Liver (tissue), 9 donors: ENCODE data around the gene FBXL13. TPM values are rescaled to one million over a fixed set of nuclear protein-coding genes. Genes with fewer than 3 reads are reported as not detected.

Experiments
- DNase-seq: peaks from one replicate; pipeline ENCODE4 v3.0.0-alpha.2; 2017; ENCODE audit warnings: low spot score
- H3K27ac ChIP-seq, 2 donors: one replicate each; pipeline ENCODE4 v1.7.0; 2013; ENCODE audit warnings: inconsistent platforms in 2 of 2, low read length in 2 of 2, control low read depth in 1 of 2, low read depth in 1 of 2, mild to moderate bottlenecking in 1 of 2
- H3K27me3 ChIP-seq, 4 donors: one replicate each; pipeline versions ENCODE4 v1.6.1 to v1.7.0; 2013; ENCODE audit warnings: low read length in 3 of 4, inconsistent platforms in 1 of 4, mild to moderate bottlenecking in 1 of 4, moderate library complexity in 1 of 4; ENCODE audit not compliant: control insufficient read depth in 4 of 4, insufficient read depth in 4 of 4
- H3K36me3 ChIP-seq, 4 donors: one replicate each; pipeline versions ENCODE4 v1.6.1 to v1.7.0; 2013; ENCODE audit warnings: low read length in 3 of 4, mild to moderate bottlenecking in 3 of 4, low read depth in 1 of 4, moderate library complexity in 1 of 4; ENCODE audit not compliant: control insufficient read depth in 4 of 4, insufficient read depth in 3 of 4
- H3K4me1 ChIP-seq, 4 donors: one replicate each; pipeline versions ENCODE4 v1.6.1 to v1.7.0; 2013; ENCODE audit warnings: low read length in 3 of 4, mild to moderate bottlenecking in 3 of 4, moderate library complexity in 1 of 4; ENCODE audit not compliant: control insufficient read depth in 4 of 4, insufficient read depth in 4 of 4
- H3K4me3 ChIP-seq, 3 donors: one replicate each; pipeline versions ENCODE4 v1.6.1 to v1.7.0; 2013; ENCODE audit warnings: low read length in 3 of 3, control low read depth in 1 of 3, low read depth in 1 of 3, mild to moderate bottlenecking in 1 of 3
- H3K9ac ChIP-seq, 2 donors: one replicate each; pipeline ENCODE4 v1.7.0; 2013; ENCODE audit warnings: low read length in 2 of 2, mild to moderate bottlenecking in 2 of 2, moderate library complexity in 2 of 2, control low read depth in 1 of 2, low read depth in 1 of 2
- H3K9me3 ChIP-seq, 4 donors: one replicate each; pipeline versions ENCODE4 v1.6.1 to v1.7.0; 2013; ENCODE audit warnings: low read length in 3 of 4; ENCODE audit not compliant: control insufficient read depth in 4 of 4
- ATF3 ChIP-seq: IDR thresholded peaks from 2 replicates; pipeline ENCODE4 v1.6.1; 2016; ENCODE audit warnings: antibody characterized with exemption
- CTCF ChIP-seq: fragments of 150-350 bp; IDR thresholded peaks from 2 replicates; pipeline ENCODE4 v1.5.1; 2017; ENCODE audit warnings: improper control_type of control experiment, low read depth, low read length; ENCODE audit not compliant: missing input control
- FOXA1 ChIP-seq: IDR thresholded peaks from 2 replicates; pipeline ENCODE4 v1.6.1; 2016; ENCODE audit warnings: antibody characterized with exemption
- FOXA2 ChIP-seq: IDR thresholded peaks from 2 replicates; pipeline ENCODE4 v1.6.1; 2016; ENCODE audit warnings: antibody characterized with exemption
- HNF4A ChIP-seq, 2 donors: conservative IDR thresholded peaks; 2 replicates each; pipeline ENCODE4 v1.6.1; 2016; ENCODE audit warnings: antibody characterized with exemption in 2 of 2, mild to moderate bottlenecking in 2 of 2
- HNF4G ChIP-seq: IDR thresholded peaks from 2 replicates; pipeline ENCODE4 v1.6.1; 2016; ENCODE audit warnings: antibody characterized with exemption
- JUND ChIP-seq, 2 donors: IDR thresholded peaks; 2 replicates each; pipeline ENCODE4 v1.6.1; 2016; ENCODE audit warnings: antibody characterized with exemption in 2 of 2
- MAX ChIP-seq: IDR thresholded peaks from 2 replicates; pipeline ENCODE4 v1.6.1; 2016; ENCODE audit warnings: antibody characterized with exemption
- NR2F2 ChIP-seq: IDR thresholded peaks from 2 replicates; pipeline ENCODE4 v1.6.1; 2016; ENCODE audit warnings: antibody characterized with exemption
- REST ChIP-seq: IDR thresholded peaks from 2 replicates; pipeline ENCODE4 v1.6.1; 2016; ENCODE audit warnings: antibody characterized with exemption, mild to moderate bottlenecking
- SP1 ChIP-seq: IDR thresholded peaks from 2 replicates; pipeline ENCODE4 v1.6.1; 2018; ENCODE audit warnings: antibody characterized with exemption, mild to moderate bottlenecking
- YY1 ChIP-seq: IDR thresholded peaks from 2 replicates; pipeline ENCODE4 v1.6.1; 2016; ENCODE audit warnings: antibody characterized with exemption, mild to moderate bottlenecking
- ZBTB33 ChIP-seq: IDR thresholded peaks from 2 replicates; pipeline ENCODE4 v1.6.1; 2016; ENCODE audit warnings: antibody characterized with exemption
- WGBS: extraction: QIAGEN DNeasy Blood & Tissue Kit; methylation state at CpG from one replicate; pipeline ENCODE4 v1.1.7; 2013; 5-methylcytosine and 5-hydroxymethylcytosine counted together
- polyA plus RNA-seq, 2 donors: library from polyadenylated mRNA; stranded (reverse) in 1 of 2; unstranded in 1 of 2; fragments of 200-250 nt in 1 of 2; fragments of >200 nt in 1 of 2; fragmentation: Nextera tagmentation in 1 of 2; extraction: Ambion mirVana in 1 of 2; gene quantifications; one replicate each; pipeline versions ENCODE4 v1.2.1 to v1.2.3, GENCODE V29; 2013 to 2015
- total RNA-seq, 2 donors: library from RNA; depleted of rRNA; stranded (reverse); fragments of >200 nt; gene quantifications; one replicate each; pipeline ENCODE4 v1.2.3, GENCODE V29; 2014
- donor health status: healthy.
- donor health status: healthy.
- donor health status: healthy.
- donor health status: healthy.
- donor health status: healthy.

FBXL13 gene
- total and polyA plus RNA-seq, 4 donors: 0.03 to 0.75 (median 0.70) TPM; not detected in 1

- no peak for TF ChIP-seq JUND (IDR thresholded peaks at IDR 0.05)
- TF ChIP-seq HNF4A (conservative IDR thresholded peaks at IDR 0.05): no peak
- no peak for TF ChIP-seq YY1
- no peak for TF ChIP-seq SP1
- no peak for TF ChIP-seq NR2F2
- TF ChIP-seq FOXA1: no peak
These were observed 237.6 kb downstream of the FBXL13 start (continued) for GRCh38 chr7:102836977-102837376.

GRCh38 chr7:102836191-102836919 is 238.2 kb downstream of the FBXL13 start:
- H3K36me3 ChIP-seq: peaks cover 0 to 3% (median 0%) of the 10 kb centered on the region in 4 donors
- H3K4me3 ChIP-seq: no peak overlapping the region
- TF ChIP-seq YY1 (no peak), ATF3 (no peak), MAX (no peak), FOXA2 (no peak), CTCF (no peak), JUND (IDR thresholded peaks at IDR 0.05) (no peak), HNF4G (no peak), ZBTB33 (no peak), SP1 (no peak)
- H3K9me3 ChIP-seq: no peaks in the 10 kb centered on the region
- H3K4me1 ChIP-seq: no peaks in the 10 kb centered on the region
- H3K27me3 ChIP-seq: no peaks in the 10 kb centered on the region
- H3K9ac ChIP-seq: no peak overlapping the region
- WGBS: 85% methylated on average over 6 of the region's 6 CpGs
- no peak for DNase-seq
- H3K27ac ChIP-seq: no peak overlapping the region

GRCh38 chr7:102834999-102835398 is 239.6 kb downstream of the FBXL13 start:
- Histone ChIP-seq H3K27me3 (no peaks in the 10 kb centered on the region), H3K9me3 (no peaks in the 10 kb centered on the region), H3K4me1 (no peaks in the 10 kb centered on the region), H3K4me3 (no peak overlapping the region), H3K27ac (no peak overlapping the region), H3K9ac (no peak overlapping the region), H3K36me3 (peaks cover 0 to 4% (median 2%) of the 10 kb centered on the region in 4 donors)
- no peak for DNase-seq
- no peak for TF ChIP-seq REST
- 89% methylated on average over 1 of the region's 1 CpG for WGBS
